MM.1S (cell line): Measurements from ENCODE around the gene MRPS27.

Source experiments
- DNase-seq: peaks from one replicate; pipeline ENCODE4 v3.0.0-alpha.2; 2015
- H2AFZ ChIP-seq: fragments of 300-600 bp; sonication (generic); 2 replicates; pipeline ENCODE4 v1.6.0; 2016; ENCODE audit warnings: antibody characterized with exemption, low read length
- H3F3A ChIP-seq: fragments of 300-600 bp; sonication (generic); 2 replicates; pipeline ENCODE4 v1.6.1; 2016; ENCODE audit warnings: mild to moderate bottlenecking, antibody characterized with exemption, low read length, moderate library complexity, mixed read lengths; ENCODE audit not compliant: insufficient read depth
- H3K27ac ChIP-seq: fragments of 300-600 bp; sonication (generic); 2 replicates; pipeline ENCODE4 v1.5.1; 2016; ENCODE audit warnings: mild to moderate bottlenecking, low read length
- H3K27me3 ChIP-seq: fragments of 300-600 bp; sonication (generic); replicated peaks from 2 replicates; pipeline ENCODE4 v1.6.0; 2016; ENCODE audit warnings: low read length; ENCODE audit not compliant: insufficient read depth
- H3K36me3 ChIP-seq: fragments of 300-600 bp; sonication (generic); replicated peaks from 2 replicates; pipeline ENCODE4 v1.6.1; 2016; ENCODE audit warnings: mild to moderate bottlenecking, low read length, mixed read lengths; ENCODE audit not compliant: insufficient read depth
- H3K4me1 ChIP-seq: fragments of 300-600 bp; sonication (generic); 2 replicates; pipeline ENCODE4 v1.6.1; 2016; ENCODE audit warnings: low read length, mixed read lengths
- H3K4me2 ChIP-seq: fragments of 300-600 bp; sonication (generic); 2 replicates; pipeline ENCODE4 v1.6.0; 2016; ENCODE audit warnings: low read depth, low read length
- H3K4me3 ChIP-seq: fragments of 300-600 bp; sonication (generic); 2 replicates; pipeline ENCODE4 v1.5.1; 2016; ENCODE audit warnings: low read length, mixed read lengths
- H3K79me2 ChIP-seq: fragments of 300-600 bp; sonication (generic); 2 replicates; pipeline ENCODE4 v1.6.1; 2016; ENCODE audit warnings: mixed run types, low read length, mixed read lengths
- H3K9ac ChIP-seq: fragments of 300-600 bp; sonication (generic); 2 replicates; pipeline ENCODE4 v1.6.1; 2016; ENCODE audit warnings: low read length, mixed read lengths
- H3K9me2 ChIP-seq: fragments of 300-600 bp; sonication (generic); replicated peaks from 2 replicates; pipeline ENCODE4 v1.6.1; 2016; ENCODE audit warnings: mild to moderate bottlenecking, low read length, mixed read lengths; ENCODE audit not compliant: insufficient read depth
- H3K9me3 ChIP-seq: fragments of 300-600 bp; sonication (generic); replicated peaks from 2 replicates; pipeline ENCODE4 v1.6.1; 2016; ENCODE audit warnings: mild to moderate bottlenecking, low read length, mixed read lengths; ENCODE audit not compliant: insufficient read depth
- H4K20me1 ChIP-seq: fragments of 300-600 bp; sonication (generic); 2 replicates; pipeline ENCODE4 v1.6.1; 2016; ENCODE audit warnings: mild to moderate bottlenecking, low read length, moderate library complexity, mixed read lengths; ENCODE audit not compliant: insufficient read depth
- EZH2 ChIP-seq: fragments of 300-600 bp; sonication (generic); optimal IDR thresholded peaks from 2 replicates; pipeline ENCODE3; 2017; ENCODE audit warnings: low read depth, mild to moderate bottlenecking, antibody characterized with exemption, low read length, mixed read lengths
- EZH2phosphoT487 ChIP-seq: fragments of 300-600 bp; sonication (generic); IDR thresholded peaks from 2 replicates; pipeline ENCODE4 v1.6.1; 2018; ENCODE audit warnings: antibody characterized with exemption, low read length
- TF ChIP-seq, protein P1 (sequence below): fragments of 300-600 bp; sonication (generic); IDR thresholded peaks from 2 replicates; pipeline ENCODE4 v1.5.1; 2016; ENCODE audit warnings: antibody characterized with exemption, low read length, mixed read lengths

Gene MRPS27

DNA sequence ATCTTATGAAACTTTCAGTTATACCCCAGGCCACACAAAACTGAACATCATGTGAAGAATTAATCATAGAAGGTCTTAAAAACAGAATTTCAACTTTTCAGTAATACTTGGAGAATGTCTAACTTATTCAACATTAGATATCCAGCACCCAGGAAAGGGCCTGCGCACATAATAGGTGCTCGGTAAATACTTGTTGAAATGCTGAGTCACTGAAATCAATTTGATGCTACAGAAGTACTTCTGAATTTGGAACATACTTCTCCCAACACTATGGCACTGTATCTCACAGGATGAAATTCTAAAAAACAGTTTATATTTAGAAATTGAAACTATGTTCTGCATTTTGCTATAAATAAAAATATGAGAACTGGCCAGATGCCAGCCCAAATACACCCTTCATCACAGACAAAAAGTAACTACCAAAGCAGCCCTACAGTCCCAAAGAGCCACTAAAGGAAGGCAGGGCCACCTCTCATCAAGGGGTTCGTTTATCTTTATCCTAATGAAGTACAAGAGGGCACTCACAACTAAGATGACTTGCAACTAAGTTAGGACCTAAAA, 26.5 kb downstream of the MRPS27 start:
- Histone ChIP-seq H3K27ac (peak overlapping the region; percentile 72; the same call in 1 of the 2 replicates), H3K4me1 (peaks cover 48% of the 10 kb centered on the region), H3K36me3 (no peaks in the 10 kb centered on the region; the same call in 1 of the 2 replicates), H3K27me3 (no peaks in the 10 kb centered on the region), H3K4me3 (0 out of 2 replicates have a peak overlapping the region, but pooled peaks have one; percentile 2), H3K79me2 (peaks cover 31% of the 10 kb centered on the region), H4K20me1 (no peaks in the 10 kb centered on the region), H2AFZ (no peak overlapping the region), H3K9me2 (no peaks in the 10 kb centered on the region), H3K9me3 (no peaks in the 10 kb centered on the region), H3K4me2 (peak overlapping the region; percentile 75), H3K9ac (peak overlapping the region; percentile 37; the same call in 1 of the 2 replicates), H3F3A (peaks cover 20% of the 10 kb centered on the region)
- no peak for TF ChIP-seq EZH2phosphoT487
- no peak for TF ChIP-seq EZH2
- TF ChIP-seq, protein P1, sequence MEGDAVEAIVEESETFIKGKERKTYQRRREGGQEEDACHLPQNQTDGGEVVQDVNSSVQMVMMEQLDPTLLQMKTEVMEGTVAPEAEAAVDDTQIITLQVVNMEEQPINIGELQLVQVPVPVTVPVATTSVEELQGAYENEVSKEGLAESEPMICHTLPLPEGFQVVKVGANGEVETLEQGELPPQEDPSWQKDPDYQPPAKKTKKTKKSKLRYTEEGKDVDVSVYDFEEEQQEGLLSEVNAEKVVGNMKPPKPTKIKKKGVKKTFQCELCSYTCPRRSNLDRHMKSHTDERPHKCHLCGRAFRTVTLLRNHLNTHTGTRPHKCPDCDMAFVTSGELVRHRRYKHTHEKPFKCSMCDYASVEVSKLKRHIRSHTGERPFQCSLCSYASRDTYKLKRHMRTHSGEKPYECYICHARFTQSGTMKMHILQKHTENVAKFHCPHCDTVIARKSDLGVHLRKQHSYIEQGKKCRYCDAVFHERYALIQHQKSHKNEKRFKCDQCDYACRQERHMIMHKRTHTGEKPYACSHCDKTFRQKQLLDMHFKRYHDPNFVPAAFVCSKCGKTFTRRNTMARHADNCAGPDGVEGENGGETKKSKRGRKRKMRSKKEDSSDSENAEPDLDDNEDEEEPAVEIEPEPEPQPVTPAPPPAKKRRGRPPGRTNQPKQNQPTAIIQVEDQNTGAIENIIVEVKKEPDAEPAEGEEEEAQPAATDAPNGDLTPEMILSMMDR: no peak
- peak; percentile 82 for DNase-seq

DNA sequence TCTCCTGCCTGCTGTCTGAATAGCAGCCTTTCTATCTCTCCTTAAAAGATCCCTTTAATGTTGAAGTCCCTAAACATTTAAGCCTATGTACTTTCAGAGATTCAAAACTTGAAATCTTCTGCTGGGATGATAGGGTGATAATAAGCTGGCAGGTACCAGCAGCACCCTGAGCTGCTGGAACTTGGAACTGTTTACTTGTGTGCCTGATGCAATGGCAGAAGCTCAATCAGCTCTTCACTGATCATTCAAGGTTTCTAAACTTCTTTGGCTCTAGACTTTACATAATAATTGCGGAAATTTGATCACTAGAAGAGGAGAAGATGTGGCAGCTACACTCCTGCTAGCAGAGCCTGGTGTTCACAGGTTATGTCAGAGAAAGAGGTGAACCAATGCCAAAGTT, 27.6 kb downstream of the MRPS27 start:
- peaks cover 28% of the 10 kb centered on the region for H3K79me2 ChIP-seq
- no peaks in the 10 kb centered on the region for H3K9me3 ChIP-seq
- H3F3A ChIP-seq: peaks cover 20% of the 10 kb centered on the region
- no peak overlapping the region for H3K9ac ChIP-seq
- H3K9me2 ChIP-seq: no peaks in the 10 kb centered on the region
- peaks cover 48% of the 10 kb centered on the region for H3K4me1 ChIP-seq
- no peaks in the 10 kb centered on the region for H3K27me3 ChIP-seq
- no peaks in the 10 kb centered on the region for H4K20me1 ChIP-seq
- H3K36me3 ChIP-seq: no peaks in the 10 kb centered on the region; the same call in 1 of the 2 replicates
- H3K4me3 ChIP-seq: no peak overlapping the region
- no peak for DNase-seq
- no peak overlapping the region for H3K27ac ChIP-seq
- TF ChIP-seq, protein P1: no peak
- TF ChIP-seq EZH2: no peak
- TF ChIP-seq EZH2phosphoT487: no peak
- no peak overlapping the region for H3K4me2 ChIP-seq
- no peak overlapping the region for H2AFZ ChIP-seq

DNA sequence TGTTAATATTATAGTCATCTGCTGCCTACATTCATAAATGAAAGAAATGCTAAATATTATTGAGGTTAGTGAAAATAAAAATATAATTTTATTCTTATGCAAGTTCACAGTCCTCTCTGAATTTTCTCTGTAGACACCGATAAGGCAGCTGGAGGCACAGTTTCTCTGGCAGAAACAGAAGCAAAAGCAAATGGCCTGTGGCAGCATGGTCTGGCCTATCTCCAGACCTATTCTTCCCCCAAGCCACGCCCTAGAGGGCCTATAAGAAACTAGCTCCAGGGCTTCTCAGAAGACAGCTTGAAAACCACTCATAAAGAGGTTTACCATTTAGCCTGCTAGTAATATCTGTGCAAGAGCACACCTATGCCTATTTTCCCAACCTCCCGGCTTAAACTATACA, 28.4 kb downstream of the MRPS27 start:
- Histone ChIP-seq H3K9me3 (no peaks in the 10 kb centered on the region), H2AFZ (no peak overlapping the region), H3K4me3 (no peak overlapping the region), H3K4me2 (no peak overlapping the region), H3K9me2 (no peaks in the 10 kb centered on the region), H3K36me3 (no peaks in the 10 kb centered on the region; the same call in 1 of the 2 replicates), H4K20me1 (no peaks in the 10 kb centered on the region), H3K27me3 (no peaks in the 10 kb centered on the region), H3K9ac (no peak overlapping the region), H3K79me2 (peaks cover 23% of the 10 kb centered on the region; the same call in 1 of the 2 replicates), H3F3A (peaks cover 20% of the 10 kb centered on the region), H3K4me1 (peaks cover 48% of the 10 kb centered on the region), H3K27ac (no peak overlapping the region)
- no peak for DNase-seq
- TF ChIP-seq EZH2phosphoT487: no peak
